ENCODE data around the gene SHLD1. TPM values are rescaled to one million over a fixed set of nuclear protein-coding genes. Genes with fewer than 3 reads are reported as not detected.

Gene SHLD1
- total RNA-seq, 1 donor from 2014 or later, result 8.6 TPM

DNA sequence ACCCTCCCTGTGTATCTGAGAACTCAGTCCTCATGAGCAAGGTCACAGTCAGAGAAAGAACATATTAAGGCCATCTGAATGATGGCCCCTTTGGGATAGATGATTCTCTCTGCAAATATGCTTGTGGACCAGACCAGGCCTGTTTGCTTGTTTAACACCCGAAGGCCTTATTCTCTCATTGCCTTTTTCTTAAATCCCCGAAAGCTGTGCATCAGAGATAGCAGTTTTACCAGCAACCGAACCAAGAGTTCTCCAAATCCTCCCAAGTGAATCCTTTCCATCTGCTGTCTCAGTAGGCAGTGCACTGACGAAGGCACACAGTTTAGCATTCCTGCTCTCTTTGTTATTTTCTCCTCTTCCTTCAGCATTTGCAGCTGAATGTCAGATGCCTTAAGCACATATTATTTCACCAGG lies 120.4 kb downstream of the SHLD1 start:
- no peak for DNase-seq
- H3K27ac Mint-ChIP-seq, result no peak overlapping the region
- H3K4me3 Mint-ChIP-seq, result no peak overlapping the region
- H3K4me1 Mint-ChIP-seq, result no peaks in the 10 kb centered on the region
- intact Hi-C loops (cut with micrococcal nuclease), result no loop called here
- H3K27me3 Mint-ChIP-seq, result peaks cover 11% of the 10 kb centered on the region
- peaks cover 2% of the 10 kb centered on the region for H3K36me3 Mint-ChIP-seq (ENCODE audit: low read depth)
- H3K9me3 Mint-ChIP-seq, result no peaks in the 10 kb centered on the region

- Mint-ChIP-seq H3K27me3 (peaks cover 11% of the 10 kb centered on the region), H3K27ac (no peak overlapping the region), H3K9me3 (no peaks in the 10 kb centered on the region), H3K4me1 (no peaks in the 10 kb centered on the region), H3K36me3 (ENCODE audit: low read depth) (no peaks in the 10 kb centered on the region), H3K4me3 (no peak overlapping the region)
- intact Hi-C loops (cut with micrococcal nuclease), result no loop called here
- DNase-seq, result no peak
Observed at GRCh38 chr20:5871459-5872410, 121.5 kb downstream of the SHLD1 start.

- no peak for DNase-seq
- Mint-ChIP-seq H3K27me3 (peaks cover 11% of the 10 kb centered on the region), H3K27ac (no peak overlapping the region)
Observed at GRCh38 chr20:5877128-5877527, 126.9 kb downstream of the SHLD1 start.

GRCh38 chr20:5880326-5880725 lies 130.1 kb downstream of the SHLD1 start:
- no peaks in the 10 kb centered on the region for H3K4me1 Mint-ChIP-seq

More at GRCh38 chr20:5877128-5877527, 126.9 kb downstream of the SHLD1 start:
- H3K9me3 Mint-ChIP-seq, result no peaks in the 10 kb centered on the region
- H3K4me3 Mint-ChIP-seq, result no peak overlapping the region
- H3K36me3 Mint-ChIP-seq (ENCODE audit: low read depth), result no peaks in the 10 kb centered on the region
- H3K4me1 Mint-ChIP-seq, result no peaks in the 10 kb centered on the region
- intact Hi-C loops (cut with micrococcal nuclease), result no loop called here

DNA sequence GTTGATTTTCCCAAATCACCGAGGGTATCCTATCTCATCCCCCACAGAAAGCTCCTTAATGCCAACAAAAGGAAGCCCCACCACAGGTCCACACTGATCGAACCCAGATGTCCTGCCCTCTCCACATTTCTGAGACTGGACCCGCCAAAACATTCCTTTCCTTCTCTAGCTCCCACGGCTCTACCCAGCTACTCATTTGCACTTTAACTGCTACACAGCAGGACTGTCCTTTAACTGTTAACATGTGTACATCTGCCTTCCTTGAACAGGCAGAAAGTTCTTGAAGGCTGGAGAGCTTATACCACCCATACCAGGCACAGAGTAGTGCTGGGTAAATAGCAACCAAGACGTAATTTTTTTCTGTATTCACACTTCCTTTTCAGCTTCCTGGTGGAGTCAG lies 131.5 kb downstream of the SHLD1 start:
- no peaks in the 10 kb centered on the region for H3K4me1 Mint-ChIP-seq
- H3K36me3 Mint-ChIP-seq (ENCODE audit: low read depth), result no peaks in the 10 kb centered on the region

More at GRCh38 chr20:5880326-5880725, 130.1 kb downstream of the SHLD1 start:
- H3K27ac Mint-ChIP-seq, result no peak overlapping the region
- no peaks in the 10 kb centered on the region for H3K9me3 Mint-ChIP-seq
- DNase-seq, result no peak
- H3K4me3 Mint-ChIP-seq, result no peak overlapping the region
- H3K27me3 Mint-ChIP-seq, result peaks cover 10% of the 10 kb centered on the region
- intact Hi-C loops (cut with micrococcal nuclease), result no loop called here
- no peaks in the 10 kb centered on the region for H3K36me3 Mint-ChIP-seq (ENCODE audit: low read depth)

DNA sequence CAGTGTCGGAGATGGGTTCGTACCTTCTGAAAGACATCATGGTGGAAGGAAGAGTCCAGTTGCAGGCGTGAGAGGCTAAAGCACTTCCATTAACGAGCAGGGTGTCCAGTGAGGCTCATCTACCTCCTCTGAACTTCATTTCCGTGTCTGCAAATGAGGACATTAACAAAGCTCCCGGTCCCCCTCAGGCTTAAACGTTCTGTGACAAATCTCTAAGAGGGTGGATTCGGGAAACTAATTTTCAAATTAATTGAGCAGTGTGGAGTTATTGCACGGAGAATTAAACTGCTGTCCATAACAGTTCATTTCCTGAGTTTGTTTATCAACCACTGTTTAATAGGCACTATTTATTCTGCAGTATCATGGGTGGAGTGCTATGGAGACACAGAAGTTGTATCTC lies 132.0 kb downstream of the SHLD1 start:
- intact Hi-C loops (cut with micrococcal nuclease), result no loop called here
- Mint-ChIP-seq H3K27me3 (peaks cover 10% of the 10 kb centered on the region), H3K27ac (no peak overlapping the region), H3K36me3 (ENCODE audit: low read depth) (no peaks in the 10 kb centered on the region), H3K9me3 (no peaks in the 10 kb centered on the region), H3K4me3 (no peak overlapping the region), H3K4me1 (no peaks in the 10 kb centered on the region)
- no peak for DNase-seq

More for the DNA sequence above, 131.5 kb downstream of the SHLD1 start:
- Mint-ChIP-seq H3K4me3 (no peak overlapping the region), H3K27me3 (peaks cover 10% of the 10 kb centered on the region), H3K9me3 (no peaks in the 10 kb centered on the region), H3K27ac (no peak overlapping the region)
- no peak for DNase-seq
- intact Hi-C loops (cut with micrococcal nuclease), result no loop called here

DNA sequence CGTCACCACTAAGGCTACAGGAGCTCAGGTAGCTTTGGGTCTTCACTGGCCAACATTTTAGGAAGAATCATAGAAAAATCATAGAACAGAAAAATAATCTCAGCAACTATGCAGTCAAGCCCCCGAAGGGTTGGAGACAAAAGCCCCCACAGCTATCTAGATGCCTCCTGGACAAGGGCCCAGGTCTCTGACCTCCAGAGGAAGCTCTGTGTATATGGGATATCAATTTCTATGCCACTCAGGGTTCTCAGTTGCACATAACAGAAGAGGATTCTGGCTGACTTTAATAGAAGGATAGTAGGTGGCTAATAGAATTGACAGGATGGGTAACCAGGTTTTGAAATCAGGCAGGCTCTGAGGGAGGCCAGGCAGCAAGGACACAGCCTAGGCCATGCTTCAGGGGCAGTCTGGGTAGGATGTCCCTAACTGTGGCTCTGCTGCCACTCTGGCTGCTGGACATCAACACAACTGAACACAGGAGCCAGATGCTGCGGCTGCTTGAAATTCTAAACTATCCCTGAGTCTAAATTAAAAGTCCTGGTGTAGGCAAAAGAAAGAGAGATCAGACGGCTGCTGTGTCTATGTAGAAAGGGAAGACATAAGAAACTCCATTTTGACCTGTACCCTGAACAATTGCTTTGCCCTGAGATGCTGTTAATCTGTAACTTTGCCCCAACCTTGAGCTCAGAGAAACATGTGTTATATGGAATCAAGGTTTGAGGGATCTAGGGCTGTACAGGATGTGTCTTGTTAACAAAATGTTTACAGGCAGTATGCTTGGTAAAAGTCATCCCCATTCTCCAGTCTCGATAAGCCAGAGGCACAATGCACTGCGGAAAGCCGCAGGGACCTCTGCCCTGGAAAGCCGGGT lies 134.5 kb downstream of the SHLD1 start:
- Mint-ChIP-seq H3K4me3 (no peak overlapping the region), H3K9me3 (no peaks in the 10 kb centered on the region), H3K27me3 (peaks cover 8% of the 10 kb centered on the region), H3K27ac (no peak overlapping the region), H3K4me1 (no peaks in the 10 kb centered on the region), H3K36me3 (ENCODE audit: low read depth) (no peaks in the 10 kb centered on the region)
- intact Hi-C loops (cut with micrococcal nuclease), result no loop called here
- no peak for DNase-seq

DNA sequence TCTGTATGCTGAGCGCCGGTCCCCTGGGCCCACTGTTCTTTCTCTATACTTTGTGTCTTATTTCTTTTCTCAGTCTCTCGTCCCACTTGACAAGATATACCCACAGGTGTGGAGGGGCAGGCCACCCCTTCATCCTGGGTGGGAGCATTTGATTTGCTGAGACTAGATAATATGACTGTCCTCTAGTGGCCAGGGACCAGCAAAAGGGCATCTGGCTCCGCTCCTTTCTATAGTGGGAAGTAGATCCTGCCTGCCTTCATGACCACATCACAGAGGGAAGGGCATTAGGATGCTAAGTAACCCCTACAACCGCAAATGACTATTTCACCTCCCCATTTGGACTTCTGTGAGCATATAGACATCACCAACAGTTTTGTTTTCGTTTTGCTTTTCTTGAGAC lies 135.7 kb downstream of the SHLD1 start:
- no peak overlapping the region for H3K4me3 Mint-ChIP-seq
- H3K9me3 Mint-ChIP-seq, result no peaks in the 10 kb centered on the region
- H3K36me3 Mint-ChIP-seq (ENCODE audit: low read depth), result no peaks in the 10 kb centered on the region
- intact Hi-C loops (cut with micrococcal nuclease), result no loop called here
- H3K4me1 Mint-ChIP-seq, result no peaks in the 10 kb centered on the region
- peaks cover 5% of the 10 kb centered on the region for H3K27me3 Mint-ChIP-seq
- no peak overlapping the region for H3K27ac Mint-ChIP-seq
- DNase-seq, result no peak

DNA sequence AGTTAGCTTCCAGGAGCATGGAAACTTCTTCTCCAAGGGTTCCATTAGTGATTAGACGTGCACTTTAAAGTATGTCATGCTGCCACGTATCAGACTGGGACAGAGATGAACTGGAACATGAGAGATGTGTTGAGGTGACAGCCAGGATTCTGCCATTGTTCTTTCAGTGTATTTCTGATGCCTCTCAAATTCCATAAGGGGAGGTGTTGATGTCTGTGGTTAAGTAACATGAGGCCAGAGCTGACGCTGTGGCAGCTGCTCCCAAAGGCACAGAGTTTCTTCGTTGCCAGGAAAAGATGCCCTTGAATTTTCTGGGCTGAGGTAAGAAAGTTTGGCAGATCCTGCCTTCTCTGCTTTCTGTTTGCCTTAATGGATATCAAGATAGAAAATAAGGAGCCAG lies 136.6 kb downstream of the SHLD1 start:
- Mint-ChIP-seq H3K27ac (no peak overlapping the region), H3K27me3 (peaks cover 2% of the 10 kb centered on the region), H3K4me3 (no peak overlapping the region), H3K36me3 (ENCODE audit: low read depth) (no peaks in the 10 kb centered on the region), H3K4me1 (no peaks in the 10 kb centered on the region), H3K9me3 (no peaks in the 10 kb centered on the region)
- intact Hi-C loops (cut with micrococcal nuclease), result no loop called here
- DNase-seq, result no peak

GRCh38 chr20:5887386-5887785 lies 137.2 kb downstream of the SHLD1 start:
- Mint-ChIP-seq H3K9me3 (no peaks in the 10 kb centered on the region), H3K4me1 (no peaks in the 10 kb centered on the region), H3K27me3 (peaks cover 2% of the 10 kb centered on the region), H3K27ac (no peak overlapping the region), H3K36me3 (ENCODE audit: low read depth) (no peaks in the 10 kb centered on the region), H3K4me3 (no peak overlapping the region)
- DNase-seq, result no peak
- intact Hi-C loops (cut with micrococcal nuclease), result no loop called here

- Mint-ChIP-seq H3K4me1 (no peaks in the 10 kb centered on the region), H3K27me3 (peaks cover 2% of the 10 kb centered on the region), H3K27ac (no peak overlapping the region), H3K36me3 (ENCODE audit: low read depth) (no peaks in the 10 kb centered on the region), H3K9me3 (no peaks in the 10 kb centered on the region), H3K4me3 (no peak overlapping the region)
- DNase-seq, result no peak
- intact Hi-C loops (cut with micrococcal nuclease), result no loop called here
Observed at GRCh38 chr20:5888041-5888440, 137.8 kb downstream of the SHLD1 start.

- H3K4me3 Mint-ChIP-seq, result no peak overlapping the region
- H3K27ac Mint-ChIP-seq, result no peak overlapping the region
- H3K9me3 Mint-ChIP-seq, result no peaks in the 10 kb centered on the region
- intact Hi-C loops (cut with micrococcal nuclease), result no loop called here
- H3K27me3 Mint-ChIP-seq, result no peaks in the 10 kb centered on the region
- no peak for DNase-seq
- H3K4me1 Mint-ChIP-seq, result no peaks in the 10 kb centered on the region
- H3K36me3 Mint-ChIP-seq (ENCODE audit: low read depth), result no peaks in the 10 kb centered on the region
Observed at GRCh38 chr20:5890773-5891441, 140.7 kb downstream of the SHLD1 start.

DNA sequence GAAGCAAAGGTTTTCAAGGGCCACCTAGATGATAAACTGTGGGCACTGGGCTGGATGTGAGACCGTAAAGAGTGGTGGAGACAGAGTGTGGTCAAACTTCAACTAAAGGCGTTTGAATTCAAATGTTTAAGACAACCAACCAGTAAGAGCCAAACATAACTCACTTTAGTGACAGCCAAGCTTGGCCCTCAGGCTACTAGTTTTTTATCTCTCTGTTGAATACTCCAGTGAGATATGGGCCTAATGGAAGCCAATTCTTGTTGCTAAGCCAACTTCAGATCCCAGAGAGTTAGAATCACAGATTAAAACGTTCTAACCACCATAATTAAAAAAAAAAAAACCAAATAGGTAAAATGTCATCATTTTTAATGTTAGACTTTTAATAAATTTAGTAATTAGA lies 142.9 kb downstream of the SHLD1 start:
- Mint-ChIP-seq H3K4me1 (no peaks in the 10 kb centered on the region), H3K9me3 (no peaks in the 10 kb centered on the region), H3K4me3 (no peak overlapping the region), H3K36me3 (ENCODE audit: low read depth) (no peaks in the 10 kb centered on the region), H3K27me3 (peaks cover 15% of the 10 kb centered on the region), H3K27ac (no peak overlapping the region)
- intact Hi-C loops (cut with micrococcal nuclease), result no loop called here
- no peak for DNase-seq
